GM19328 (cell line): ENCODE measurements around the gene FOSL2.
A peak's percentile ranks its signal among the peaks of the same experiment; 100 is the strongest.
"Not testable (repeated sequence)": the region's sequence is repeated elsewhere in the genome, so short reads cannot be mapped to it uniquely, and the experiment has no call there.

Experiments used
- ATAC-seq: cut with Tn5 transposase; IDR thresholded peaks from one replicate; pipeline ENCODE4 v1.9.1; 2021; ENCODE audit warnings: mild to moderate bottlenecking, moderate library complexity; ENCODE audit not compliant: unreplicated experiment

Gene FOSL2

GRCh38 chr2:28371728-28372127 lies 20.9 kb upstream of the FOSL2 start:
- ATAC-seq: not testable (repeated sequence)

GRCh38 chr2:28373854-28374253 lies 18.8 kb upstream of the FOSL2 start:
- no peak for ATAC-seq

- ATAC-seq: no peak
Measured at GRCh38 chr2:28374331-28374730, 18.3 kb upstream of the FOSL2 start.

- no peak for ATAC-seq
Measured at GRCh38 chr2:28375236-28375635, 17.4 kb upstream of the FOSL2 start.

GRCh38 chr2:28375742-28376631 lies 16.7 kb upstream of the FOSL2 start:
- no peak for ATAC-seq

- no peak for ATAC-seq
Measured at GRCh38 chr2:28377195-28377816, 15.4 kb upstream of the FOSL2 start.

GRCh38 chr2:28377984-28378678 lies 14.5 kb upstream of the FOSL2 start:
- no peak for ATAC-seq

- no peak for ATAC-seq
Measured at GRCh38 chr2:28378679-28379584, 13.7 kb upstream of the FOSL2 start.

- ATAC-seq: no peak
Measured at GRCh38 chr2:28380219-28380618, 12.4 kb upstream of the FOSL2 start.

GRCh38 chr2:28381225-28382180 lies 11.2 kb upstream of the FOSL2 start:
- no peak for ATAC-seq

- no peak for ATAC-seq
Measured at GRCh38 chr2:28382755-28383154, 9.9 kb upstream of the FOSL2 start.

GRCh38 chr2:28387082-28387960 lies 5.3 kb upstream of the FOSL2 start:
- no peak for ATAC-seq

GRCh38 chr2:28389399-28390240 lies 3.0 kb upstream of the FOSL2 start:
- no peak for ATAC-seq

- ATAC-seq: no peak
Measured at GRCh38 chr2:28390241-28390745, 2.4 kb upstream of the FOSL2 start.

- ATAC-seq: no peak
Measured at GRCh38 chr2:28390746-28391563, 1.7 kb upstream of the FOSL2 start.

- ATAC-seq: peak; percentile 34
Measured at GRCh38 chr2:28391564-28392296, 928 bp upstream of the FOSL2 start.
